ENCODE data around the gene OR52B6. TPM values are rescaled to one million over a fixed set of nuclear protein-coding genes. Genes with fewer than 3 reads are reported as not detected.

The OR52B6 gene
- total and polyA plus RNA-seq, 4 donors = not detected

DNA sequence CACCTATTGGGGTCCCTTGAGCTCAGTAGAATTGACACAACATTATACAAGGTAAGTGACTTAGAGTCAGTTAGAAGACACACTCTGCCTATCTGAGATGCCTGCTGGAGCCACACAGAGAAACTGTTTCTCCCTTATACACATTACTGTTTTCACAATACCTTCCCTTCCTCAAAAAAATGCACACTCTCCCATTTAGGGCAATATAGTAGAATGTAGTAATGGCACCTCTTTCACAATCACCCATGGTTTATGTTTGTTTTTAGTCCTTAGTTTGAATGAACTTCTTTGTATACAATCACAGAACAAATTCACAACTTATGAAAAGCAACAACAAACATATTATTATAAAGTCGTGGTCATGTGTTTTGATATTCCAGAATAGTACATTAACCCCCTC lies 46.6 kb upstream of the OR52B6 start:
- Histone ChIP-seq H3K4me1 (ENCODE audit: control insufficient read depth in 4 of 4, insufficient read depth in 4 of 4, low read length in 3 of 4) (no peaks in the 10 kb centered on the region), H3K9me3 (ENCODE audit: control insufficient read depth in 4 of 4, low read length in 3 of 4) (no peaks in the 10 kb centered on the region), H3K27me3 (ENCODE audit: control insufficient read depth in 4 of 4, insufficient read depth in 4 of 4, low read length in 3 of 4) (no peaks in the 10 kb centered on the region), H3K36me3 (ENCODE audit: control insufficient read depth in 4 of 4, insufficient read depth in 3 of 4, low read depth in 1 of 4, low read length in 3 of 4) (no peaks in the 10 kb centered on the region), H3K9ac (ENCODE audit: low read depth in 1 of 2, low read length in 2 of 2) (no peak overlapping the region), H3K27ac (ENCODE audit: low read depth in 1 of 2, low read length in 2 of 2) (no peak overlapping the region), H3K4me3 (ENCODE audit: low read depth in 1 of 3, low read length in 3 of 3) (no peak overlapping the region)
- 69% methylated on average over 1 of the region's 1 CpG for WGBS
- no peak for DNase-seq (ENCODE audit: low spot score)
- TF ChIP-seq RXRA (IDR thresholded peaks at IDR 0.05) = no peak
- TF ChIP-seq, protein P1, sequence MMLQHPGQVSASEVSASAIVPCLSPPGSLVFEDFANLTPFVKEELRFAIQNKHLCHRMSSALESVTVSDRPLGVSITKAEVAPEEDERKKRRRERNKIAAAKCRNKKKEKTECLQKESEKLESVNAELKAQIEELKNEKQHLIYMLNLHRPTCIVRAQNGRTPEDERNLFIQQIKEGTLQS (IDR thresholded peaks at IDR 0.05) = no peak
- TF ChIP-seq TAF1 (conservative IDR thresholded peaks at IDR 0.05) = no peak
- no peak for TF ChIP-seq HNF4A (conservative IDR thresholded peaks at IDR 0.05)
- no peak for TF ChIP-seq JUND (IDR thresholded peaks at IDR 0.05)
- TF ChIP-seq, protein P2, sequence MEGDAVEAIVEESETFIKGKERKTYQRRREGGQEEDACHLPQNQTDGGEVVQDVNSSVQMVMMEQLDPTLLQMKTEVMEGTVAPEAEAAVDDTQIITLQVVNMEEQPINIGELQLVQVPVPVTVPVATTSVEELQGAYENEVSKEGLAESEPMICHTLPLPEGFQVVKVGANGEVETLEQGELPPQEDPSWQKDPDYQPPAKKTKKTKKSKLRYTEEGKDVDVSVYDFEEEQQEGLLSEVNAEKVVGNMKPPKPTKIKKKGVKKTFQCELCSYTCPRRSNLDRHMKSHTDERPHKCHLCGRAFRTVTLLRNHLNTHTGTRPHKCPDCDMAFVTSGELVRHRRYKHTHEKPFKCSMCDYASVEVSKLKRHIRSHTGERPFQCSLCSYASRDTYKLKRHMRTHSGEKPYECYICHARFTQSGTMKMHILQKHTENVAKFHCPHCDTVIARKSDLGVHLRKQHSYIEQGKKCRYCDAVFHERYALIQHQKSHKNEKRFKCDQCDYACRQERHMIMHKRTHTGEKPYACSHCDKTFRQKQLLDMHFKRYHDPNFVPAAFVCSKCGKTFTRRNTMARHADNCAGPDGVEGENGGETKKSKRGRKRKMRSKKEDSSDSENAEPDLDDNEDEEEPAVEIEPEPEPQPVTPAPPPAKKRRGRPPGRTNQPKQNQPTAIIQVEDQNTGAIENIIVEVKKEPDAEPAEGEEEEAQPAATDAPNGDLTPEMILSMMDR (IDR thresholded peaks at IDR 0.05; ENCODE audit: low read depth, low read length, missing input control) = no peak
- no peak for TF ChIP-seq HNF4G (IDR thresholded peaks at IDR 0.05)
- no peak for TF ChIP-seq SP1 (IDR thresholded peaks at IDR 0.05)
- no peak for TF ChIP-seq FOXA1 (IDR thresholded peaks at IDR 0.05)
- no peak for TF ChIP-seq RAD21 (IDR thresholded peaks at IDR 0.05)
- TF ChIP-seq, protein P3, sequence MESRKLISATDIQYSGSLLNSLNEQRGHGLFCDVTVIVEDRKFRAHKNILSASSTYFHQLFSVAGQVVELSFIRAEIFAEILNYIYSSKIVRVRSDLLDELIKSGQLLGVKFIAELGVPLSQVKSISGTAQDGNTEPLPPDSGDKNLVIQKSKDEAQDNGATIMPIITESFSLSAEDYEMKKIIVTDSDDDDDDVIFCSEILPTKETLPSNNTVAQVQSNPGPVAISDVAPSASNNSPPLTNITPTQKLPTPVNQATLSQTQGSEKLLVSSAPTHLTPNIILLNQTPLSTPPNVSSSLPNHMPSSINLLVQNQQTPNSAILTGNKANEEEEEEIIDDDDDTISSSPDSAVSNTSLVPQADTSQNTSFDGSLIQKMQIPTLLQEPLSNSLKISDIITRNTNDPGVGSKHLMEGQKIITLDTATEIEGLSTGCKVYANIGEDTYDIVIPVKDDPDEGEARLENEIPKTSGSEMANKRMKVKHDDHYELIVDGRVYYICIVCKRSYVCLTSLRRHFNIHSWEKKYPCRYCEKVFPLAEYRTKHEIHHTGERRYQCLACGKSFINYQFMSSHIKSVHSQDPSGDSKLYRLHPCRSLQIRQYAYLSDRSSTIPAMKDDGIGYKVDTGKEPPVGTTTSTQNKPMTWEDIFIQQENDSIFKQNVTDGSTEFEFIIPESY (IDR thresholded peaks at IDR 0.05) = no peak
- TF ChIP-seq, protein P4, sequence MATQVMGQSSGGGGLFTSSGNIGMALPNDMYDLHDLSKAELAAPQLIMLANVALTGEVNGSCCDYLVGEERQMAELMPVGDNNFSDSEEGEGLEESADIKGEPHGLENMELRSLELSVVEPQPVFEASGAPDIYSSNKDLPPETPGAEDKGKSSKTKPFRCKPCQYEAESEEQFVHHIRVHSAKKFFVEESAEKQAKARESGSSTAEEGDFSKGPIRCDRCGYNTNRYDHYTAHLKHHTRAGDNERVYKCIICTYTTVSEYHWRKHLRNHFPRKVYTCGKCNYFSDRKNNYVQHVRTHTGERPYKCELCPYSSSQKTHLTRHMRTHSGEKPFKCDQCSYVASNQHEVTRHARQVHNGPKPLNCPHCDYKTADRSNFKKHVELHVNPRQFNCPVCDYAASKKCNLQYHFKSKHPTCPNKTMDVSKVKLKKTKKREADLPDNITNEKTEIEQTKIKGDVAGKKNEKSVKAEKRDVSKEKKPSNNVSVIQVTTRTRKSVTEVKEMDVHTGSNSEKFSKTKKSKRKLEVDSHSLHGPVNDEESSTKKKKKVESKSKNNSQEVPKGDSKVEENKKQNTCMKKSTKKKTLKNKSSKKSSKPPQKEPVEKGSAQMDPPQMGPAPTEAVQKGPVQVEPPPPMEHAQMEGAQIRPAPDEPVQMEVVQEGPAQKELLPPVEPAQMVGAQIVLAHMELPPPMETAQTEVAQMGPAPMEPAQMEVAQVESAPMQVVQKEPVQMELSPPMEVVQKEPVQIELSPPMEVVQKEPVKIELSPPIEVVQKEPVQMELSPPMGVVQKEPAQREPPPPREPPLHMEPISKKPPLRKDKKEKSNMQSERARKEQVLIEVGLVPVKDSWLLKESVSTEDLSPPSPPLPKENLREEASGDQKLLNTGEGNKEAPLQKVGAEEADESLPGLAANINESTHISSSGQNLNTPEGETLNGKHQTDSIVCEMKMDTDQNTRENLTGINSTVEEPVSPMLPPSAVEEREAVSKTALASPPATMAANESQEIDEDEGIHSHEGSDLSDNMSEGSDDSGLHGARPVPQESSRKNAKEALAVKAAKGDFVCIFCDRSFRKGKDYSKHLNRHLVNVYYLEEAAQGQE (IDR thresholded peaks at IDR 0.05) = no peak
- TF ChIP-seq, protein P5, sequence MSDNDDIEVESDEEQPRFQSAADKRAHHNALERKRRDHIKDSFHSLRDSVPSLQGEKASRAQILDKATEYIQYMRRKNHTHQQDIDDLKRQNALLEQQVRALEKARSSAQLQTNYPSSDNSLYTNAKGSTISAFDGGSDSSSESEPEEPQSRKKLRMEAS (IDR thresholded peaks at IDR 0.05) = no peak
- no peak for TF ChIP-seq EGR1 (IDR thresholded peaks at IDR 0.05; ENCODE audit: low read depth in 2 of 2)
- no peak for TF ChIP-seq NR2F2 (IDR thresholded peaks at IDR 0.05)
- TF ChIP-seq GABPA (IDR thresholded peaks at IDR 0.05 in 1 of 2, conservative IDR thresholded peaks at IDR 0.05 in 1 of 2) = no peak
- TF ChIP-seq FOXA2 (IDR thresholded peaks at IDR 0.05) = no peak
- TF ChIP-seq YY1 (IDR thresholded peaks at IDR 0.05) = no peak

Measured in liver (tissue), 9 donors.